Cortex of kidney (tissue), 1 donor: ENCODE measurements around the gene H2BK1.
A peak's percentile ranks its signal among the peaks of the same experiment; 100 is the strongest.

Source experiments
- DNase-seq: peaks from one replicate; lab custom pipeline; 2025; lab: John Stamatoyannopoulos, UW

The H2BK1 gene

GRCh38 chr7:151232091-151232916, 22.0 kb upstream of the H2BK1 start, which contains the start of gene CHPF2:
TSS of gene CHPF2 (plus strand) at chr7:151232483. CDS start at chr7:151234012, 1,529 bp downstream.
- peak; percentile 21 for DNase-seq

DNA sequence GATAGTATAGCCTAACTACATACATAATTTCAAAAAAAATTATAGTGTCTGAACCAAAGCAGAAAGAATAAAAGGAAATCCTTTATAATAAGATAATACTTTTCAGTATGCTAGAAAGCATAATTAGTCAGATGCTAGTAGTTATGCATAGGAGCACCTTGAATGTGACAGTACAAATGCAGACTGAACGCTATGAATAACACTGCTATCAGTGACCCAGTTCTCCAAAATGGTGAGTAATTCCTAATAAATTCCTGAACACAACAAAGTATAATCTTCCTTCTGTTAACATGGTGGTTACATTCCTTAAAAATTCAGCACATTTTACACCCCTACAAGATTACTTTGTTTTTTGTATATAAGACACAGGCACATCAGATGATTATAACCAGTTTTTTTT, 20.8 kb upstream of the H2BK1 start:
- no peak for DNase-seq

DNA sequence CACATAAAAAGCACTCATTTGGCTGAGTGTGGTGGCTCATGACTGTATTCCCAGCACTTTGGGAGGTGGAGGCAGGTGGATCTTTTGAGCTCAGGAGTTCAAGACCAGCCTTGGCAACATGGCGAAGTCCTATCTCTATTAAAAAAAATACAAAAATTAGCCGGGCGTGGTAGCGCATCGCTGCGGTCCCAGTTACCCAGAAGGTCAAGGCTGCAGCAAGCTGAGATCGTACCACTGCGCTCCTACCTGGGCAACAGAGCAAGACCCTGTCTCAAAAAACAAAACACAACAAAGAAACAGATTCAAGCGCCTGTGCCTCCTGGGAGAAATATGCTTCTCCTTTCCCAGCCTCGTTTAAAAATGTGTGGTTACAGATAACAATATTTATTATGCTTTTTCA, 19.0 kb upstream of the H2BK1 start:
- DNase-seq: no peak

DNA sequence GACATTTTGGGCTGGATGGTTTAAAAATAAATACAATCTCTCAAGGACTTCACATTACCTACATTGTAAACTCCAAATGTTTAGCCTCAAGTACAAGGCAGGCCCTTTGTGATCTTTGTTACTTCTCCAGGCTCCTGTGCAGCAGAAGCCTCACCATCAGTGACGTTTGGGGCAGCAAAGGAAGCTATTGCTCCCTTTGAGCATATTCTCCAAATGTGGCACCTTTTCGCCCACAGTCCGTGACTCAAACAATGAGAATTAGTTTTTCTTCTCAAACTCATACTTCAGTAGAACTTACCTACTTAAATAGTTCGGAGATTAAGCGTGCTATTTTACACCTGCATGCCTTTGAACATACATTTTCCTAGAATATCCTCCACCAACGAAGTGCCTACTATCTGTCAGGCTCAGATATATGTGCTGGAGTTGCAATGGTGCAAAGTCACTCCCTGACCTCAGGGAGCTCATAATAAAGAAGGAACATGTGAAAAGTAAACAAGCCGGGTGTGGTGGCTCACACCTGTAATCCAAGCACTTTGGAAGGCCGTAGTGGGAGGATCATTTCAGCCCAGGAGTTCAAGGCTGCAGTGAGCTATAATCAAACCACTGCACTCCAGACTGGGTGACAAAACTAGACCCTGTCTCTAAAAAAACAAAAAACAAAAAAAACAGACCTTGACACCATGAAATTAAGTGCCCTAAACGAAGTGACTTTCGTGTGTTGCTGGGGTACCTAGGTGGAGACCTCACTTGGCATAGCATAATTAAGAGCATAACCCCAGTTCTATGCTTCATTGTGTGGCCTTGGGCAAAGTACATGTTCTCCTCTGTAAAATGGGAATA, 18.0 kb upstream of the H2BK1 start:
- DNase-seq: no peak

- DNase-seq: no peak
Observed at GRCh38 chr7:151226875-151227782, 16.8 kb upstream of the H2BK1 start, which contains the start of gene ABCF2. TSS of gene ABCF2 (minus strand) at chr7:151227205. CDS start at chr7:151226458, 747 bp downstream.

DNA sequence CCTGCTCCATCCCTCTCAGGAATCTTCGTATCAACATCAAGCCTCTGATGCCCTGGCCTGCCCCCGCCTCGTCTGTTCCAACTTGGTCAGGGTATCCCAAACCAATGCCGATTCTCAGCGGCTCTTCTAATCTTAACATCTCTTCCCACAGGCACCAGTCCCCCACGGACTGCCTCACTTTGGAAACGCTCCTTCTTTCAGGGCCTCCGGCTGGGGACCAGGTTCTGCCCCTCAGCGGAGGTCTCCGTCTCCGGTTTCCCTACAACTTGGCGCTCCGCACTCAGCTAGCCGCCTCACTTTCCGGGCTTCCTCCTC, 16.2 kb upstream of the H2BK1 start:
- no peak for DNase-seq

DNA sequence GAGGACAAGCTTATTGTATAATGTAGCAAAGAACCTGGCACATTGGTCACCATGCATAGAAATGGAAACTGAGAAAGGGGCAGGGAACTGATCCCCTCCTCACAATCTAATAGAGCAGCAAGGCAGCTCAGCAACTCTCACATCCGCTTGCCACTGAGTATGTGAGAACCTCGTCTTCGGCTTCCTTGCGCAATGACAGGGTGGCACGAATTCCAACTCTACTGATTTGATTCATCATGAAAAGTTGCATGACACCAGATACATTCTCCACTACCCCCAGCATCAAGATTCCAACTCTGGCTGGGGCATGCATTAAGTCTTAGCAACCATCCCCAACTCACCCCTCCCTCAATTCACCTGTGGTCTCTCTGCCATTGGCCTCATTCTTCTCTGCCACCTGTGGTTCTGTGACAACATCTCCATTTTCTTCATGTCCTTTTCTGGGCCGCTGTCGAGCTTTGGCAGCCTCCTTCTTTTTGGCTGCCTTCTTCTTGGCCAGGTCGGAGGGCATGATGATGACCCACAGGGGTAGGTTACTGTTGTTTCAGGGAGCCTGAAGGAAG, 15.7 kb upstream of the H2BK1 start:
- DNase-seq: no peak

GRCh38 chr7:151223728-151224127, 13.4 kb upstream of the H2BK1 start:
- DNase-seq: no peak

- no peak for DNase-seq
Observed at GRCh38 chr7:151218170-151218569, 7.9 kb upstream of the H2BK1 start.

GRCh38 chr7:151215396-151215795, 5.1 kb upstream of the H2BK1 start:
- no peak for DNase-seq

DNA sequence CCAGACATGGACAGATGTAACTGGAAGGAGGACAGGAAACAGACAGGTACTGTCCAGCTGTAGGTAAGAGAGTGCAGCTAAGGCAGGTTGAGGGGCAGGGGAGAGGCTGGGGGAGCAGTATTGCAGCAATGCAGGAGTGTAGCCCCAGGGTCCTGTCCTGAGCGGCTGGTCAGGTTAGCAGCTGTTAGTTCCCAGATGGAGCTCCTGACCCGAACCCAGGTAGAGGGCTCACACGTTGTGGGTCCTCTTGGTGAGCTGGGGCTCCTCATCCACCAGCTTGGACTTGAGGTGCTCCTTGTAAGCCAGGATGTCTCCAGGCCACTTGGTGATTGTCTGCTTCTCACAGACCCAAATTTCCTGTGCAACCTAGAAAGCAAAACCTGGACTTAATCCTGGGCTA, 3.5 kb upstream of the H2BK1 start:
- no peak for DNase-seq

DNA sequence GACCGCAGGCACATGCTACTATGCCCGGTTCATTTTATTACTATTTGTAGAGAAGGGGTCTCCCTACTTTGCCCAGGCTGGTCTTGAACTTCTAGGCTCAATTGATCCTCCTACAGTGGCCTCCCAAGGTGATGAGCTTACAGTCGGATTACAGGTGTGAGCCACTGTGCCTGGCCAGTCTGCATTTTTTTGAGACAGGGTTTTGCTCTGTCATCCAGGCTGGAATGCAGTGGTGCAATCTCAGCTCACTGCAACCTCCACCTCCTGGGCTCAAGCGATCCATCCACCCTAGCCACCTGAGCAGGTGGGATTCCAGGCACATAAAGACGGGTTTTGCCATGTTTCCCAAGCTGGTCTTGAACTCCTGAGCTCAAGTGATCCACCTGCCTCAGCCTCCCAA, 2.3 kb upstream of the H2BK1 start:
- no peak for DNase-seq

DNA sequence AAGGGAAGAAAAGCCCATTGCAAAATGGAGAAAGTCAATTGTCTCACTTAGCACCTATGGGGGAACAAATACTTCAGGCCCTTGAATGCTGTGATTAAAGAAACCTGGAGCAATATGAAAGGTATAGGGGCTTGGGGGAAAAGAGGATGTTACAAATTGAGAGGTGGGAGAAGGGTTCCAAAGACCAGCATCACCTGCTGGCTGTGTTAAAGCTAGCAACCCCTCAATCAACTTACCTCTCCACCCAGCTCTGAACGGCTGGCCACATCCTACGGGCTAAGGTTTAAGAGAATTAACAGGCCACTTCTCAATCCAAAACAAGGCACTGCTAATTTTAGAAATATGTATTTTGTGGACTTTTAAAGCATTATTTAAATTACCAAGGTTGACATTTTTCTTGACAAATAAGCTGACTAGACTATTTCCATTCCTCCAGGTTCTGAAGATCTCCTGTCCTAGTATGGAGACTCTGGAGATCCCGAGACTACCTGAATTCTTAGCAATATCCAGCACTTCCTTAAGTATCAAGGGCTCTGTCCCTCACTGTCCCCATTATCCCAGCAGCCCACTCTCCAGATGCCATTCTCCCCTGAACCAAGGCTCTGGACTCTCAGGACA, 976 bp upstream of the H2BK1 start:
- no peak for DNase-seq

GRCh38 chr7:151209588-151209987, 700 bp downstream of the H2BK1 start:
- DNase-seq: no peak

- no peak for DNase-seq
Observed at GRCh38 chr7:151208253-151208862, 1.9 kb downstream of the H2BK1 start.

DNA sequence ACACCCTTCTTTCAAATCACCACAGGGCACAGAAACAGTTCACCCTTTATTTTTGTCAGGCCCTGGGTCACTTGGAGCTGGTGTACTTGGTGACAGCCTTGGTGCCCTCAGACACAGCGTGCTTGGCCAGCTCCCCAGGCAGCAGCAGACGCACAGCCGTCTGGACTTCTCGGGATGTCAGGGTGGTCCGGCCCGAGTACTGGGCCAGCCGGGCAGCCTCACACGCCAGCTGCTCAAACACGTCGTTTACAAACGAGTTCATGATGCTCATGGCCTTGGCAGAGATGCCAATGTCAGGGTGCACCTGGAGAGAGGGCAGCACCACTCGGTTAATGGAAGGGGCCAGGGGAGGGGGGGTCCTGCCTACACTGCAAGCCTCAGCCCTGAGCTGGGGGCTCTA, 2.5 kb downstream of the H2BK1 start:
- no peak for DNase-seq

- no peak for DNase-seq
Observed at GRCh38 chr7:151207315-151207714, 3.0 kb downstream of the H2BK1 start.

- no peak for DNase-seq
Observed at GRCh38 chr7:151206914-151207313, 3.4 kb downstream of the H2BK1 start.

GRCh38 chr7:151205730-151206129, 4.6 kb downstream of the H2BK1 start:
- no peak for DNase-seq

GRCh38 chr7:151204383-151205032, 5.8 kb downstream of the H2BK1 start:
- no peak for DNase-seq
